OCI-LY3 (cell line): ENCODE results near the gene SVEP1.

ENCODE experiments used
- H2AFZ ChIP-seq: fragments of 200-600, 300-600 bp; shearing (Covaris generic); 2 replicates; pipeline ENCODE4 v1.6.0; 2014; ENCODE audit warnings: antibody characterized with exemption, low read depth, low read length
- H3K27ac ChIP-seq: fragments of 200-600, 300-600 bp; sonication (generic); 2 replicates; pipeline ENCODE4 v1.5.1; 2014; ENCODE audit warnings: mild to moderate bottlenecking, low read length, moderate library complexity, mixed read lengths
- H3K27me3 ChIP-seq: fragments of 200-600, 300-600 bp; sonication (generic); 2 replicates; pipeline ENCODE4 v1.6.1; 2014; ENCODE audit warnings: low read depth, low read length, mixed read lengths
- H3K36me3 ChIP-seq: fragments of 200-600, 300-600 bp; sonication (generic); replicated peaks from 2 replicates; pipeline ENCODE3; 2014; ENCODE audit warnings: low read depth, low read length, mixed read lengths
- H3K4me1 ChIP-seq: fragments of 300-600, 200-600 bp; sonication (generic); 2 replicates; pipeline ENCODE4 v1.6.1; 2014; ENCODE audit warnings: low read length, mixed read lengths
- H3K4me2 ChIP-seq: fragments of 200-600, 300-600 bp; sonication (generic); 2 replicates; pipeline ENCODE4 v1.6.1; 2014; ENCODE audit warnings: low read length, mixed read lengths
- H3K4me3 ChIP-seq: fragments of 300-600, 200-600 bp; sonication (generic); 2 replicates; pipeline ENCODE4 v1.5.1; 2014; ENCODE audit warnings: antibody characterized with exemption, mild to moderate bottlenecking, low read length, moderate library complexity
- H3K79me2 ChIP-seq: fragments of 300-600, 200-600 bp; shearing (Covaris generic); 2 replicates; pipeline ENCODE4 v1.6.1; 2014; ENCODE audit warnings: mild to moderate bottlenecking, low read length, mixed read lengths
- H3K9ac ChIP-seq: fragments of 300-600, 200-600 bp; shearing (Covaris generic); 2 replicates; pipeline ENCODE4 v1.6.0; 2014; ENCODE audit warnings: mild to moderate bottlenecking, low read length, moderate library complexity
- H3K9me3 ChIP-seq: fragments of 200-600, 300-600 bp; shearing (Covaris generic); 2 replicates; pipeline ENCODE4 v1.6.1; 2014; ENCODE audit warnings: low read length, mixed read lengths; ENCODE audit not compliant: insufficient read depth
- H4K20me1 ChIP-seq: fragments of 200-600, 300-600 bp; sonication (generic); 2 replicates; pipeline ENCODE4 v1.6.1; 2016; ENCODE audit warnings: low read length, mixed read lengths; ENCODE audit not compliant: insufficient read depth
- CTCF ChIP-seq: fragments of 200-600, 300-600 bp; sonication (generic); IDR thresholded peaks from 2 replicates; pipeline ENCODE4 v1.5.1; 2014; ENCODE audit warnings: antibody characterized with exemption, low read length, low read depth
- EZH2phosphoT487 ChIP-seq: fragments of 200-600 bp; shearing (Covaris generic); IDR thresholded peaks from 2 replicates; pipeline ENCODE4 v1.6.1; 2018; ENCODE audit warnings: antibody characterized with exemption, mixed run types, low read depth

SVEP1 gene

GRCh38 chr9:110320651-110321445 lies 258.7 kb downstream of the SVEP1 start:
- Histone ChIP-seq H3K27me3 (no peaks in the 10 kb centered on the region), H2AFZ (no peak overlapping the region), H3K36me3 (no peaks in the 10 kb centered on the region), H3K4me1 (peaks cover 28% of the 10 kb centered on the region), H3K4me2 (no peak overlapping the region), H3K9ac (no peak overlapping the region), H3K4me3 (no peak overlapping the region), H3K9me3 (no peaks in the 10 kb centered on the region), H3K79me2 (no peaks in the 10 kb centered on the region), H3K27ac (no peak overlapping the region), H4K20me1 (no peaks in the 10 kb centered on the region)
- TF ChIP-seq CTCF (no peak), EZH2phosphoT487 (no peak)

- Histone ChIP-seq H4K20me1 (no peaks in the 10 kb centered on the region), H3K27me3 (no peaks in the 10 kb centered on the region), H3K4me2 (peak overlapping the region; percentile 4; the same call in 1 of the 2 replicates), H2AFZ (no peak overlapping the region), H3K27ac (no peak overlapping the region), H3K79me2 (no peaks in the 10 kb centered on the region), H3K9ac (no peak overlapping the region), H3K4me3 (no peak overlapping the region), H3K36me3 (no peaks in the 10 kb centered on the region), H3K4me1 (peaks cover 34% of the 10 kb centered on the region), H3K9me3 (no peaks in the 10 kb centered on the region)
- TF ChIP-seq EZH2phosphoT487 (no peak), CTCF (no peak)
Measured at GRCh38 chr9:110319781-110320492, 259.6 kb downstream of the SVEP1 start.

- Histone ChIP-seq H3K36me3 (no peaks in the 10 kb centered on the region), H3K4me2 (no peak overlapping the region), H3K4me3 (no peak overlapping the region), H3K27me3 (no peaks in the 10 kb centered on the region), H2AFZ (no peak overlapping the region), H3K4me1 (peaks cover 34% of the 10 kb centered on the region), H4K20me1 (no peaks in the 10 kb centered on the region), H3K79me2 (no peaks in the 10 kb centered on the region), H3K9me3 (no peaks in the 10 kb centered on the region), H3K9ac (no peak overlapping the region), H3K27ac (no peak overlapping the region)
- TF ChIP-seq CTCF (no peak), EZH2phosphoT487 (no peak)
Measured at GRCh38 chr9:110317911-110318310, 261.6 kb downstream of the SVEP1 start.

- no peaks in the 10 kb centered on the region for H3K36me3 ChIP-seq
- H3K27me3 ChIP-seq = no peaks in the 10 kb centered on the region
- peaks cover 34% of the 10 kb centered on the region for H3K4me1 ChIP-seq
- TF ChIP-seq CTCF (no peak), EZH2phosphoT487 (no peak)
- H3K27ac ChIP-seq = peak overlapping the region; percentile 81
- peak overlapping the region; percentile 54 for H3K9ac ChIP-seq
- H3K79me2 ChIP-seq = no peaks in the 10 kb centered on the region
- H2AFZ ChIP-seq = peak overlapping the region; percentile 68
- no peaks in the 10 kb centered on the region for H4K20me1 ChIP-seq
- peak overlapping the region; percentile 74 for H3K4me3 ChIP-seq
- H3K9me3 ChIP-seq = no peaks in the 10 kb centered on the region
- H3K4me2 ChIP-seq = peak overlapping the region; percentile 92
Measured at GRCh38 chr9:110316261-110317075, 263.1 kb downstream of the SVEP1 start.
